Osteocyte (in vitro differentiated cells): Measurements from ENCODE around the gene IMPDH1. TPM values are rescaled to one million over a fixed set of nuclear protein-coding genes. Genes with fewer than 3 reads are reported as not detected.

Experiments
- DNase-seq: peaks from one replicate; pipeline ENCODE4 v3.0.0; 2021; ENCODE audit warnings: mixed read lengths; ENCODE audit not compliant: unreplicated experiment; ENCODE audit errors: extremely low spot score
- H3K27ac Mint-ChIP-seq: one replicate; pipeline ENCODE4 v1.8.0; 2021; ENCODE audit warnings: mild to moderate bottlenecking, mixed read lengths; ENCODE audit not compliant: unreplicated experiment
- H3K27me3 Mint-ChIP-seq: one replicate; pipeline ENCODE4 v1.8.0; 2021; ENCODE audit warnings: mixed read lengths; ENCODE audit not compliant: unreplicated experiment
- H3K36me3 Mint-ChIP-seq: one replicate; pipeline ENCODE4 v1.8.0; 2021; ENCODE audit warnings: mixed read lengths; ENCODE audit not compliant: unreplicated experiment
- H3K4me1 Mint-ChIP-seq: one replicate; pipeline ENCODE4 v1.8.0; 2021; ENCODE audit warnings: mixed read lengths; ENCODE audit not compliant: unreplicated experiment
- H3K4me3 Mint-ChIP-seq: one replicate; pipeline ENCODE4 v1.8.0; 2021; ENCODE audit warnings: mild to moderate bottlenecking, moderate library complexity, mixed read lengths; ENCODE audit not compliant: unreplicated experiment
- H3K9me3 Mint-ChIP-seq: one replicate; pipeline ENCODE4 v1.8.0; 2021; ENCODE audit warnings: mixed read lengths; ENCODE audit not compliant: unreplicated experiment
- CTCF ChIP-seq: fragments of 200-600 bp; sonication (generic); IDR thresholded peaks from 2 replicates; pipeline ENCODE4 v1.5.0; 2021; ENCODE audit warnings: antibody characterized with exemption, mild to moderate bottlenecking, moderate library complexity
- total RNA-seq: library from RNA; stranded (reverse); gene quantifications from 2 replicates; pipeline ENCODE4 v1.2.1, GENCODE V29; 2021

Gene IMPDH1
- total RNA-seq, 1 donor from 2014 or later = 33.5 TPM

GRCh38 chr7:128450913-128451312, 41.1 kb upstream of the IMPDH1 start:
- Mint-ChIP-seq H3K4me1 (peaks cover 17% of the 10 kb centered on the region), H3K36me3 (no peaks in the 10 kb centered on the region), H3K9me3 (no peaks in the 10 kb centered on the region), H3K4me3 (no peak overlapping the region), H3K27me3 (peaks cover 29% of the 10 kb centered on the region), H3K27ac (no peak overlapping the region)
- no peak for TF ChIP-seq CTCF
- no peak for DNase-seq

GRCh38 chr7:128450409-128450808, 40.6 kb upstream of the IMPDH1 start:
- no peak for DNase-seq
- H3K27ac Mint-ChIP-seq = no peak overlapping the region
- no peaks in the 10 kb centered on the region for H3K9me3 Mint-ChIP-seq

GRCh38 chr7:128448751-128449302, 39.0 kb upstream of the IMPDH1 start:
- Mint-ChIP-seq H3K4me1 (no peaks in the 10 kb centered on the region), H3K36me3 (no peaks in the 10 kb centered on the region), H3K4me3 (no peak overlapping the region), H3K27me3 (peaks cover 30% of the 10 kb centered on the region), H3K27ac (no peak overlapping the region), H3K9me3 (no peaks in the 10 kb centered on the region)
- no peak for DNase-seq
- no peak for TF ChIP-seq CTCF

More at GRCh38 chr7:128450409-128450808, 40.6 kb upstream of the IMPDH1 start:
- Mint-ChIP-seq H3K27me3 (peaks cover 29% of the 10 kb centered on the region), H3K36me3 (no peaks in the 10 kb centered on the region), H3K4me3 (no peak overlapping the region), H3K4me1 (peaks cover 16% of the 10 kb centered on the region)
- TF ChIP-seq CTCF = no peak

GRCh38 chr7:128447941-128448564, 38.3 kb upstream of the IMPDH1 start:
- no peak overlapping the region for H3K27ac Mint-ChIP-seq
- peaks cover 30% of the 10 kb centered on the region for H3K27me3 Mint-ChIP-seq
- DNase-seq = no peak
- H3K4me1 Mint-ChIP-seq = no peaks in the 10 kb centered on the region
- TF ChIP-seq CTCF = no peak
- H3K9me3 Mint-ChIP-seq = no peaks in the 10 kb centered on the region
- no peak overlapping the region for H3K4me3 Mint-ChIP-seq
- H3K36me3 Mint-ChIP-seq = no peaks in the 10 kb centered on the region

- DNase-seq = no peak
- Mint-ChIP-seq H3K27me3 (peaks cover 15% of the 10 kb centered on the region), H3K4me1 (no peaks in the 10 kb centered on the region), H3K36me3 (no peaks in the 10 kb centered on the region), H3K9me3 (no peaks in the 10 kb centered on the region), H3K4me3 (no peak overlapping the region), H3K27ac (no peak overlapping the region)
- no peak for TF ChIP-seq CTCF
These were observed 36.5 kb upstream of the IMPDH1 start for GRCh38 chr7:128446306-128446705.
